Measurements from ENCODE around the gene NKX2-4.

DNA sequence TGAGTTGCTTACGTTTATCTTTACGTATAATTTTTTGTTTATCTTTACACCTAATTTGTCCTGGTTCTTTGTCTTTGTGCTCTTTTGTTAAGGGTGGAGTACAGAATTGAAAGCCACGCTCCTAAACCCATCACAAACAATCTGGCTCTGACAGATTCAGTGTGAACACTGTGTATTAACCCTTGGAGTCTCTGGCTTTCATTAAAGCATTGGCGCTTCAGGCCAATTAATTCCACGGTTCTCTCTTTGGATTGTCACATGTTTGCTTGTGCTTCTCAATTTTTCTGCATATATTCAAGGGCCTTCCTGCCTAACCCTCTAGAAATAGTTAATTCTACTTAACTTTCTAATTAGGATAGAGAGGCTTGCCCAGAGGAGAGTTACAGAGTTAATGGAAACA lies 38.6 kb downstream of the NKX2-4 start:
- TF ChIP-seq, protein P1, sequence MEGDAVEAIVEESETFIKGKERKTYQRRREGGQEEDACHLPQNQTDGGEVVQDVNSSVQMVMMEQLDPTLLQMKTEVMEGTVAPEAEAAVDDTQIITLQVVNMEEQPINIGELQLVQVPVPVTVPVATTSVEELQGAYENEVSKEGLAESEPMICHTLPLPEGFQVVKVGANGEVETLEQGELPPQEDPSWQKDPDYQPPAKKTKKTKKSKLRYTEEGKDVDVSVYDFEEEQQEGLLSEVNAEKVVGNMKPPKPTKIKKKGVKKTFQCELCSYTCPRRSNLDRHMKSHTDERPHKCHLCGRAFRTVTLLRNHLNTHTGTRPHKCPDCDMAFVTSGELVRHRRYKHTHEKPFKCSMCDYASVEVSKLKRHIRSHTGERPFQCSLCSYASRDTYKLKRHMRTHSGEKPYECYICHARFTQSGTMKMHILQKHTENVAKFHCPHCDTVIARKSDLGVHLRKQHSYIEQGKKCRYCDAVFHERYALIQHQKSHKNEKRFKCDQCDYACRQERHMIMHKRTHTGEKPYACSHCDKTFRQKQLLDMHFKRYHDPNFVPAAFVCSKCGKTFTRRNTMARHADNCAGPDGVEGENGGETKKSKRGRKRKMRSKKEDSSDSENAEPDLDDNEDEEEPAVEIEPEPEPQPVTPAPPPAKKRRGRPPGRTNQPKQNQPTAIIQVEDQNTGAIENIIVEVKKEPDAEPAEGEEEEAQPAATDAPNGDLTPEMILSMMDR (IDR thresholded peaks at IDR 0.05): no peak
- no peak for TF ChIP-seq POLR2A (IDR thresholded peaks at IDR 0.05)
